ENCODE results near the gene SBNO2. TPM values are rescaled to one million over a fixed set of nuclear protein-coding genes. Genes with fewer than 3 reads are reported as not detected.

Gene SBNO2, protein sequence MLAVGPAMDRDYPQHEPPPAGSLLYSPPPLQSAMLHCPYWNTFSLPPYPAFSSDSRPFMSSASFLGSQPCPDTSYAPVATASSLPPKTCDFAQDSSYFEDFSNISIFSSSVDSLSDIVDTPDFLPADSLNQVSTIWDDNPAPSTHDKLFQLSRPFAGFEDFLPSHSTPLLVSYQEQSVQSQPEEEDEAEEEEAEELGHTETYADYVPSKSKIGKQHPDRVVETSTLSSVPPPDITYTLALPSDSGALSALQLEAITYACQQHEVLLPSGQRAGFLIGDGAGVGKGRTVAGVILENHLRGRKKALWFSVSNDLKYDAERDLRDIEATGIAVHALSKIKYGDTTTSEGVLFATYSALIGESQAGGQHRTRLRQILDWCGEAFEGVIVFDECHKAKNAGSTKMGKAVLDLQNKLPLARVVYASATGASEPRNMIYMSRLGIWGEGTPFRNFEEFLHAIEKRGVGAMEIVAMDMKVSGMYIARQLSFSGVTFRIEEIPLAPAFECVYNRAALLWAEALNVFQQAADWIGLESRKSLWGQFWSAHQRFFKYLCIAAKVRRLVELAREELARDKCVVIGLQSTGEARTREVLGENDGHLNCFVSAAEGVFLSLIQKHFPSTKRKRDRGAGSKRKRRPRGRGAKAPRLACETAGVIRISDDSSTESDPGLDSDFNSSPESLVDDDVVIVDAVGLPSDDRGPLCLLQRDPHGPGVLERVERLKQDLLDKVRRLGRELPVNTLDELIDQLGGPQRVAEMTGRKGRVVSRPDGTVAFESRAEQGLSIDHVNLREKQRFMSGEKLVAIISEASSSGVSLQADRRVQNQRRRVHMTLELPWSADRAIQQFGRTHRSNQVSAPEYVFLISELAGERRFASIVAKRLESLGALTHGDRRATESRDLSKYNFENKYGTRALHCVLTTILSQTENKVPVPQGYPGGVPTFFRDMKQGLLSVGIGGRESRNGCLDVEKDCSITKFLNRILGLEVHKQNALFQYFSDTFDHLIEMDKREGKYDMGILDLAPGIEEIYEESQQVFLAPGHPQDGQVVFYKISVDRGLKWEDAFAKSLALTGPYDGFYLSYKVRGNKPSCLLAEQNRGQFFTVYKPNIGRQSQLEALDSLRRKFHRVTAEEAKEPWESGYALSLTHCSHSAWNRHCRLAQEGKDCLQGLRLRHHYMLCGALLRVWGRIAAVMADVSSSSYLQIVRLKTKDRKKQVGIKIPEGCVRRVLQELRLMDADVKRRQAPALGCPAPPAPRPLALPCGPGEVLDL (N-terminal part only)
- 37.3 TPM for total RNA-seq
- long read RNA-seq, full-length matches to known transcripts: 6 of 22 reads
- long read RNA-seq, partial matches to known transcripts: 9 of 22 reads
- long read RNA-seq, other reads (novel, unspliced or antisense): 7 of 22 reads

GRCh38 chr19:1173845-1174809 lies at the start of gene SBNO2:
TSS of gene SBNO2 (minus strand) at chr19:1174268. CDS start at chr19:1154276, 19,992 bp downstream.
- peak; percentile 96 for DNase-seq (ENCODE audit: low spot score)
- intact Hi-C loops (cut with DNase I): loop anchor here (2.0 kb wide), 1 partner anchor 41 kb away; no protein-coding TSS in a partner anchor

DNA sequence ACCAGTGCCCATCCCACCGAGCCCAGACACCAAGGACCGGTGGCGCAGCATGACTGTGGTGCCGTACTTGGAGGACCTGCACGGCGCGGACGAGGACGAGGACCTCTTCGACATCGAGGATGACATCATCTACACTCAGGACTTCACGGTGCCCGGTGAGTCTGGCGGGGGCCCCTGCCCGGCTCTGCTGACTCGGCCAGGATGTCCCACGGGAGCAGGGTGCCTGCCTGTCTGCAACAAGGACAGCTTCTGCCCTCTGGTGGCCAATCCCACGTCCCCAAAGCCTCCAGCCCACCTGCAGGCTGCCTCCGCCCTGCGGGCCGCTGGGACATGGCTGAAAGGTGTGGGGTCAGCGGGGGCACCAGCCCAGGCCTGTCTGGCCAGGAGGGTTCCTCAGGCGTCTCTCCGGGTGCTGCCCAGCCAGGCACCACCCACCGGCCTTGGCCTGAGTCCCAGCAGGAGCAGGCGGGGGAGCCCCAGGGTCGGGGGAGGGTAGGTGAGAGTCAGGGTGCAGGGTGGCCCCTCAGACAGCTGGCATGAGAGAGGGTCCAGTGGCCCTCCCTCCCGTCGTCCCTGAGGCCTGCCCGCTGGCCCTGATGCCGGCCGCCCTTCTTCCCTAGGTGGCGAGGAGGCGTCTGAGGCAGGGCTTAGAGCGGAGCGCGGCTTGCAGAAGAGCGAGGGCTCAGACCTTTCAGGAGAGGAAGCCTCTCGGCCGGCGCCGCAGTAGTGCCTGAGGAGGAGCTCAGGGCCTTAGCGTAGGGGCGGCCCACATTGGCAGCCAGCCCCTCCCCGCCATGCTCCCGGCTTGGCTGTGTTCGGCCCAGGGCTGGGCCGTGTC lies 49.2 kb upstream of the SBNO2 start:
- DNase-seq (ENCODE audit: low spot score): no peak

DNA sequence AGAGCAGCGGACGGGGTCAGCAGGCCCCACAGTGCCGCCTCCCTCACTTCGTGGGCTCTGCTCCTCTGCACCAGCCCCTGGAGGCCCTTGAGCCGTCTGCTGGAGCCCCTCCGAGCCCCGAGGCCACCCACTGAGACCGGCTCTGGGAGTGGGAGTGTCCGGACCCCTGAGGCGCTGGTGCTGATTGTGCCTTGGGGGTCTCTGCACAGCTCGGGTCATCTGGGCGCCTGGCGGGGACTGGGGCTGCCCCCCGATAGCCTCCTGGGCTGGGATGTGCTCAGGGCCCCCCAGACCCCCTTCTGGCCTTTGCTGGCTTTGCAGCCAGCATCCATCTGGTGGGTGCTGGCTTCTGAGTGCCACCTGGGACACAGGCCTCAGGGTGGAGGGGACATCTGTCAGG lies 48.3 kb upstream of the SBNO2 start:
- intact Hi-C loops (cut with DNase I): no loop called here
- DNase-seq (ENCODE audit: low spot score): no peak

More for the DNA sequence above, 49.2 kb upstream of the SBNO2 start:
- intact Hi-C loops (cut with DNase I): loop anchor here (1.0 kb wide), 1 partner anchor 44 kb away; no protein-coding TSS in a partner anchor

- intact Hi-C loops (cut with DNase I): loop anchor here (2.0 kb wide), 1 partner anchor 17 kb away; the partner anchor contains the start of gene CBARP
- DNase-seq (ENCODE audit: low spot score): no peak
These were observed 47.8 kb upstream of the SBNO2 start for GRCh38 chr19:1221904-1222255.

GRCh38 chr19:1220976-1221903 lies 47.2 kb upstream of the SBNO2 start:
- intact Hi-C loops (cut with DNase I): loop anchor here (2.0 kb wide), 1 partner anchor 18 kb away; the partner anchor contains the start of gene CBARP

GRCh38 chr19:1220477-1220930 lies 46.4 kb upstream of the SBNO2 start:
- intact Hi-C loops (cut with DNase I): loop anchor here (2.0 kb wide), 1 partner anchor 18 kb away; the partner anchor contains the start of gene CBARP
- DNase-seq (ENCODE audit: low spot score): no peak

More at GRCh38 chr19:1220976-1221903, 47.2 kb upstream of the SBNO2 start:
- no peak for DNase-seq (ENCODE audit: low spot score)

DNA sequence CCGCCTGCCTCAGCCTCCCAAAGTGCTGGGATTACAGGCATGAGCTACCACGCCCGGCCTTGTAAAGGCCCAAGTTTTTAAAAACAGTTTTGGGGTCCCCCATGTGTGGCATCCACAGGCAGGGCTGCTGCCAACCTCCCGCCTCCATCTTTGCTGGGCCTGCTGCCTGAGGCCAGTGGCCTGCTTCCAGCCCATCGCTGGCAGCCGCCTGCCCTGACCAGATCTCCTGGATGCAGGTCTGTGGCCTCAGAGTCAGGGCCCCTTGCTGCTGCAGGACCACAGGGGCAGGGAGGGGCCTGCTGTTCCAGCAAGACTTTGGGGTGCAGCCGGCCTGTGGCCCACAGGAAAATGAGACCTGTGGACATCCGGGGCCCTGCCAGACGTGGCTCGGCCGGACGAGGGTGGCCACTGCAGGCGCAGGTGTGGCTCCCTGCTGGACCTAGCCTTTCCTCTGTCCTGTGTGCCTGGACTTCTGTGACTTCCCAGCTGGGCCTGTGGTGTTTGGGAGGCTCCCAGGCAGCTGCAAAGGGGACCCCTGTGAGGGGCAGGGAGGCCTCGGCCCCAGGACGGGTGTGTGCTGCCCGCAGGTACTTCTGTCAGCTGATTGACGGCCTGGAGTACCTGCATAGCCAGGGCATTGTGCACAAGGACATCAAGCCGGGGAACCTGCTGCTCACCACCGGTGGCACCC lies 45.9 kb upstream of the SBNO2 start:
- intact Hi-C loops (cut with DNase I): loop anchor here (2.0 kb wide), 1 partner anchor 19 kb away; the partner anchor contains the start of gene CBARP
- DNase-seq (ENCODE audit: low spot score): no peak

DNA sequence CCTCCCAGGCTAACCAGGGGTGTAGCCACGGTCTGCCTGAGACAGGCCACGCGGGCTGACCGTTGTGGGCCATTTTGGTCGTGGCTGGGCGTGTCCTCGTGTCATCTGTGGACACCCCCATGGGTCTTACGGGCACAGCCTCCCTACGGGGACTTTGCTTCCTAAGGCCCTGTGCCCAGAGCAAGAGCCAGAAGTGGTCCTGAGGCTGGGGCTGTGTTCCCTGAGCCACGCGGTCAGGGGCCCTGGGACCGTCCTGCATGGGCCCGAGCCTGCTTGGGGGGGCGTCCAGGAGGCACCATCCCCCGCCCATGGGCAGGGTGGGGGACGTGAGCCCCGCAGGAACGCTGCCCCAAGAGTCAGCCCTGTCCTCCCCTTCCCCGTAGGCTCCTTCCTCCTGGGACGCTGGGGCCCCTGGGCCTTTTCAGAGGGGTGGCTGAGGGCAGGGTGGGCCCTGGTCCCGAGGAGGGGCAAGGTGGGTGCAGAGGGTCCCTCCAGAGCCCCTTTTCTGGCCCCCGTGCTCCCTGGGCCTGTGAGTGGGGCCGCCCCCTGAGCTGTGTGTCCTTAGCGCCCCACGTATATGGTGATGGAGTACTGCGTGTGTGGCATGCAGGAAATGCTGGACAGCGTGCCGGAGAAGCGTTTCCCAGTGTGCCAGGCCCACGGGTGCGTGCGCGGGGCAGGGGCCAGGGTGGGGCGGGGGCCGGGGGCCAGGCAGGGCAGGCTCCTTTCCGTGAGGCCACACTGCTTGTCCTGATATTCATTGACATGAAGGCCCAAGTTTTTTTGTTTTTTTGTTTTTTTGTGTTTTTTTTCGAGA lies 44.9 kb upstream of the SBNO2 start:
- DNase-seq (ENCODE audit: low spot score): no peak
- intact Hi-C loops (cut with DNase I): no loop called here

DNA sequence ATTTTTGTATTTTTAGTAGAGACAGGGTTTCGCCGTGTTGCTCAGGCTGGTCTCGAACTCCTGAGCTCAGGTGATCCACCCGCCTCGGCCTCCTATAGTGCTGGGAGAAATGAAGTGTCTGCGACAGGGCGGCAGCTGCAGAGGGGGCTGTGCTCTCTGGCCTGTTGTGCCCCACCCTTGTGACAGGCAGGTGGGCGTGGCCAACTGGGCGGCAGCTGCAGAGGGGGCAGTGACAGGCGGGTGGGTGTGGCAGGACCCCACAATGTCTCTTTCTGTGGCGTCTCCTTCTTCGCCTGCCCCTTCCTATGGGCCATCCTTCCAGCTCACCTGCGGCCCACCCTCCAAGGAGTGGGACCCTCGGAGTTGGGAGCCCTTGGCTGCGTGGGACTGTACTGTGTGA lies 43.3 kb upstream of the SBNO2 start:
- intact Hi-C loops (cut with DNase I): no loop called here
- no peak for DNase-seq (ENCODE audit: low spot score)

DNA sequence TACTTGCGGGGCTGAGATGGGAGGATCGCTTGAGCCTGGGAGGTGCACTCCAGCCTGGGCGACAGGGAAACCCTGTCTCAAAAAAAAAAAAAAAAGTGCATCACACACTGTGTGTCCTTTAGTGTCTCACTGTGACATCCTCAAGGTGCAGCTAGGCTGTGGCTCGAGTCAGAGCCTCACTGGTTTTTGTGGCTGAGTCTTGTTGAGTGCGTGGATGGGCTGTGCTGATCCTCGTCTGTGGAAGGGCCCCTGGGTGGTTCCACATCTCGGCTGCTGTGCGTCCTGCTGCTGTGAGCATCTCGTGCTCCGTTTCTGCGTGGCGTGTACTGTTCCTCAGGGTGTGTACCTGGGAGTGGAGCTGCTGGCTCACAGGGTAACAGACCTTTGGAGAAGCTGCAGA lies 42.7 kb upstream of the SBNO2 start:
- intact Hi-C loops (cut with DNase I): no loop called here
- no peak for DNase-seq (ENCODE audit: low spot score)

DNA sequence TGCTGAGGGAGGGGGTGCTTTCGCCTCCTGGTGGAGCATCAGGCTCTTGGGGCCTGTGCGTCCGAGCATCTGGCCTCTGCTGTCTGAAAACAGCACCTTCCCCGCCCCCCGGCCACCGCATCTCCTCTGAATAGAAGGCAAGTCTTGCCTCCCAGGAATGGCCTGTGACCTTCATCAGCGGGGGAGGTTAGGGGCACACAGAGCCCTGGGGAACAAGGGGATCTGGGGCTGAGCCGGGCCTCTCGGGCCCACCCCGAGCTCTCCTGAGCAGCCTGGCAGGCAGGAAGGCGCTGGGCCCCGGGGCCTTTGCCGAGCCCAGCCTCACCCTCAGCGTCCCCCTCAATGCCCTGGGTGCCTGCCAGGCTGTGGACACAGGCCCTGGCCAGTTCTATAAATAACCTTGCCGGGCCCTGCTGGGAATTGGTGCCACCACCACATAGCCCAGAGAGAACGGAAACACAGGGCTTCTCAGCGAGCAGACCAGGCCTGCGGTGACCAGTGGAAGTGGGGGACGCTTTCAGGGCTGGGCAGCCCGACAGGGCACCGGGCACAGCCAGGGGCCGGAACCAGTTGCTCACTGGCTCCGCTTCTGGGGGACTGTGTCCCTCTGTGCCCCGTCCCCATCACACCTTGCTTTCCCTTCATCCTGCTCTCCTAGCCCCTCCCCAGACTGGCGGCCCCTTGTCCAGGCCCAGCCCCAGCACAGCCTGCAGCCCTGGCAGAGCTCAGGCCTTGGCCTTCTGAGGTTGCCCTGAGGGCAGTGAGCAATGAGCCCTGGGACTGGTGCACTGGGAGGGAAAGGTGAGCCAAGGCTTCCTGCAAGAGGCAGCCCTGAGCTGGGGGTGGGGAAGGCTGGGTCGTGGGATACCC lies 41.0 kb upstream of the SBNO2 start:
- intact Hi-C loops (cut with DNase I): no loop called here
- peak; percentile 87 for DNase-seq (ENCODE audit: low spot score)

GRCh38 chr19:1214299-1214861 lies 40.3 kb upstream of the SBNO2 start:
- intact Hi-C loops (cut with DNase I): no loop called here
- DNase-seq (ENCODE audit: low spot score): no peak
